ENCODE measurements around the gene PHF2.

Gene PHF2

GRCh38 chr9:93682155-93682968, 106.0 kb downstream of the PHF2 start:
- peak; percentile 35 to 65 for DNase-seq

GRCh38 chr9:93683331-93684134, 107.1 kb downstream of the PHF2 start:
- no peak for DNase-seq

GRCh38 chr9:93684161-93684765, 107.9 kb downstream of the PHF2 start:
- no peak for DNase-seq

GRCh38 chr9:93684806-93685543, 108.6 kb downstream of the PHF2 start:
- peak; percentile 18 to 60 for DNase-seq

- DNase-seq: no peak
Measured at GRCh38 chr9:93686127-93686879, 109.9 kb downstream of the PHF2 start.

- DNase-seq: no peak
Measured at GRCh38 chr9:93686880-93687236, 110.5 kb downstream of the PHF2 start.

- DNase-seq: no peak
Measured at GRCh38 chr9:93690618-93691017, 114.2 kb downstream of the PHF2 start.

- DNase-seq: no peak
Measured at GRCh38 chr9:93693129-93693528, 116.7 kb downstream of the PHF2 start.

GRCh38 chr9:93697352-93698139, 121.2 kb downstream of the PHF2 start:
- no peak for DNase-seq

GRCh38 chr9:93698140-93698908, 121.9 kb downstream of the PHF2 start:
- no peak for DNase-seq

GRCh38 chr9:93699650-93700049, 123.3 kb downstream of the PHF2 start:
- no peak for DNase-seq

- DNase-seq: no peak
Measured at GRCh38 chr9:93701494-93702218, 125.3 kb downstream of the PHF2 start.

GRCh38 chr9:93702261-93702660, 125.9 kb downstream of the PHF2 start:
- DNase-seq: no peak

- DNase-seq: no peak
Measured at GRCh38 chr9:93708289-93708986, 132.1 kb downstream of the PHF2 start.

- no peak for DNase-seq
Measured at GRCh38 chr9:93708987-93709302, 132.6 kb downstream of the PHF2 start.

- DNase-seq: no peak
Measured at GRCh38 chr9:93709600-93710369, 133.4 kb downstream of the PHF2 start.

- no peak for DNase-seq
Measured at GRCh38 chr9:93710370-93710723, 134.0 kb downstream of the PHF2 start.

GRCh38 chr9:93711002-93711401, 134.6 kb downstream of the PHF2 start:
- no peak for DNase-seq

GRCh38 chr9:93712896-93713295, 136.5 kb downstream of the PHF2 start:
- DNase-seq: no peak
